Sigmoid colon (tissue), 7 donors: ENCODE measurements around the gene HLA-DMB. TPM values are rescaled to one million over a fixed set of nuclear protein-coding genes. Genes with fewer than 3 reads are reported as not detected.

Experiments
- DNase-seq: peaks from one replicate; pipeline ENCODE4 v3.0.0-alpha.2; 2019
- H3K27ac ChIP-seq, 4 donors: fragments of 200-600 bp; sonication (generic); one replicate each; pipeline ENCODE4 v1.5.1; 2016 to 2019; ENCODE audit warnings: mild to moderate bottlenecking in 1 of 4
- H3K27me3 ChIP-seq, 3 donors: fragments of 200-600 bp; sonication (generic); one replicate each; pipeline ENCODE4 v1.5.1; 2019; ENCODE audit warnings: mild to moderate bottlenecking in 1 of 3
- H3K36me3 ChIP-seq, 4 donors: fragments of 200-600 bp; sonication (generic); one replicate each; pipeline ENCODE4 v1.5.1; 2016 to 2019
- H3K4me1 ChIP-seq, 4 donors: fragments of 200-600 bp; sonication (generic); one replicate each; pipeline ENCODE4 v1.5.1; 2017 to 2019
- H3K4me3 ChIP-seq, 4 donors: fragments of 200-600 bp; sonication (generic); one replicate each; pipeline ENCODE4 v1.5.1; 2017 to 2019; ENCODE audit warnings: mild to moderate bottlenecking in 2 of 4, moderate library complexity in 1 of 4
- H3K9me3 ChIP-seq, 4 donors: fragments of 200-600 bp in 3 of 4; sonication (generic) in 3 of 4; one replicate each; pipeline versions ENCODE4 v1.5.1 to v1.6.1; 2013 to 2019
- CTCF ChIP-seq, 4 experiments: fragments of 450-650 bp in 3 of 4; fragments of 200-600 bp in 1 of 4; IDR thresholded peaks; one replicate each; pipeline ENCODE4 v1.5.1; 2016 to 2019; ENCODE audit warnings: antibody characterized with exemption in 4 of 4, mild to moderate bottlenecking in 3 of 4, moderate library complexity in 2 of 4
- EP300 ChIP-seq, 4 donors: sonication (generic); formaldehyde crosslinking; IDR thresholded peaks; one replicate each; pipeline ENCODE4 v1.6.1; 2017; ENCODE audit warnings: antibody characterized with exemption in 4 of 4
- POLR2A ChIP-seq, 2 donors: fragments of 450-650 bp; IDR thresholded peaks; one replicate each; pipeline ENCODE4 v1.6.1; 2016; ENCODE audit warnings: antibody characterized with exemption in 2 of 2, mild to moderate bottlenecking in 2 of 2, moderate library complexity in 2 of 2
- POLR2AphosphoS5 ChIP-seq, 4 donors: sonication (generic); formaldehyde crosslinking; IDR thresholded peaks; one replicate each; pipeline ENCODE4 v1.6.1; 2017; ENCODE audit warnings: antibody characterized with exemption in 4 of 4
- WGBS, 2 donors: extraction: QIAGEN DNeasy Blood & Tissue Kit; methylation state at CpG; one replicate each; pipeline ENCODE4 v1.1.7; 2013; 5-methylcytosine and 5-hydroxymethylcytosine counted together
- intact Hi-C: fragments of 100-400 bp; cut with DNase I; formaldehyde crosslinking; loops from one replicate; pipeline ENCODE4 v1.15.1; 2023
- polyA plus RNA-seq, 3 donors: library from polyadenylated mRNA; stranded (reverse); fragments of 200-250 nt; gene quantifications; one replicate each; pipeline ENCODE4 v1.2.3, GENCODE V29; 2013
- total RNA-seq, 4 donors: library from RNA; depleted of rRNA; stranded (reverse); fragments of >200 nt; gene quantifications; one replicate each; pipeline ENCODE4 v1.1.0, GENCODE V29; 2016
- donor health status: healthy with polysubstance abuse.
- donor health status: Bipolar disorder and iron deficiency.
- donor health status: healthy.

Gene HLA-DMB
- total and polyA plus RNA-seq, 7 donors = 10.2 to 108 (median 13.2) TPM

GRCh38 chr6:32938494-32938893, 2.3 kb downstream of the HLA-DMB start:
- intact Hi-C loops = no loop called here
- peaks cover 0 to 6% (median 3%) of the 10 kb centered on the region in 4 donors for H3K4me1 ChIP-seq
- H3K36me3 ChIP-seq = no peaks in the 10 kb centered on the region
- H3K27ac ChIP-seq = no peak overlapping the region
- H3K4me3 ChIP-seq = no peak overlapping the region
- TF ChIP-seq POLR2A (IDR thresholded peaks at IDR 0.05) (no peak), CTCF (IDR thresholded peaks at IDR 0.05) (no peak), EP300 (IDR thresholded peaks at IDR 0.05) (no peak), POLR2AphosphoS5 (IDR thresholded peaks at IDR 0.05) (no peak)
- H3K27me3 ChIP-seq = no peaks in the 10 kb centered on the region
- H3K9me3 ChIP-seq = no peaks in the 10 kb centered on the region
- WGBS, 2 donors = 89 to 90% methylated on average over 7 of the region's 7 CpGs
- no peak for DNase-seq

DNA sequence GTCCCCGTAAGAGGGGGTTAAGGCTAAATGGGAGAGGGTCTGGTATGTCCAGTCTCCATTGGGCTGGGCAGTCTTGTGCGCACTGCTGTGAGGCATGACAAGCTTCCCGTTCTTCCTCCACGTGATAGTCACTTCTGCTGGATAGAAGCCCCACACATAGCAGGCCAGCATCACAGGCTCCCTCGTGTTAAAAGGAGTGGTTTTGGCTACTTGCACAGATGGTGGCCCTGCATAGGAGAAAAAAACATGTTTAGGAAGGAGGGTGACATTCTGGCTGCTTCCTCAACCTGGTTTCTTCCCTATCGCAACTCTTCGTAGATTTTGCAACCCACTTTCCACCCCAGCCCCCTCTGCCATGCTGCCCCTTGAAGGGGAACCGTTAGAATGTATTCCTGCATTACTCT, 3.6 kb downstream of the HLA-DMB start:
- WGBS, 2 donors = 80 to 82% methylated on average over 8 of the region's 8 CpGs
- peak; percentile 72 for DNase-seq
- Histone ChIP-seq H3K4me3 (no peak overlapping the region), H3K9me3 (no peaks in the 10 kb centered on the region), H3K36me3 (no peaks in the 10 kb centered on the region), H3K27ac (peak overlapping the region in 2 of 4 donors; percentile 19 to 26), H3K4me1 (peaks cover 0 to 6% (median 5%) of the 10 kb centered on the region in 4 donors), H3K27me3 (no peaks in the 10 kb centered on the region)
- TF ChIP-seq CTCF (IDR thresholded peaks at IDR 0.05) (no peak), POLR2A (IDR thresholded peaks at IDR 0.05) (no peak), EP300 (IDR thresholded peaks at IDR 0.05) (no peak), POLR2AphosphoS5 (IDR thresholded peaks at IDR 0.05) (no peak)
- intact Hi-C loops = no loop called here

- intact Hi-C loops = no loop called here
- Histone ChIP-seq H3K4me3 (no peak overlapping the region), H3K27ac (peak overlapping the region in 3 of 4 donors; percentile 13 to 26 (median 19)), H3K9me3 (no peaks in the 10 kb centered on the region), H3K27me3 (no peaks in the 10 kb centered on the region), H3K4me1 (peaks cover 0 to 6% (median 6%) of the 10 kb centered on the region in 4 donors), H3K36me3 (no peaks in the 10 kb centered on the region)
- DNase-seq = no peak
- WGBS, 2 donors = 83 to 84% methylated on average over 12 of the region's 12 CpGs
- no peak for TF ChIP-seq POLR2A (IDR thresholded peaks at IDR 0.05)
- no peak for TF ChIP-seq POLR2AphosphoS5 (IDR thresholded peaks at IDR 0.05)
- no peak for TF ChIP-seq CTCF (IDR thresholded peaks at IDR 0.05)
- TF ChIP-seq EP300 (IDR thresholded peaks at IDR 0.05) = no peak
These were observed 4.3 kb downstream of the HLA-DMB start for GRCh38 chr6:32936239-32937152.

- no peak for DNase-seq
- no peak overlapping the region for H3K4me3 ChIP-seq
- WGBS, 2 donors = 90 to 92% methylated on average over 4 of the region's 4 CpGs
- no peaks in the 10 kb centered on the region for H3K36me3 ChIP-seq
- intact Hi-C loops = no loop called here
- H3K4me1 ChIP-seq = peaks cover 0 to 6% (median 4%) of the 10 kb centered on the region in 4 donors
- TF ChIP-seq POLR2A (IDR thresholded peaks at IDR 0.05) (no peak), CTCF (IDR thresholded peaks at IDR 0.05) (no peak), POLR2AphosphoS5 (IDR thresholded peaks at IDR 0.05) (no peak), EP300 (IDR thresholded peaks at IDR 0.05) (no peak)
- no peak overlapping the region for H3K27ac ChIP-seq
- H3K27me3 ChIP-seq = no peaks in the 10 kb centered on the region
- H3K9me3 ChIP-seq = no peaks in the 10 kb centered on the region
These were observed 5.1 kb downstream of the HLA-DMB start for GRCh38 chr6:32935551-32936238.
